Panc1 (cell line): ENCODE measurements around the gene FANCC.

ENCODE experiments used
- CTCF ChIP-seq: fragments of 450-650 bp; IDR thresholded peaks from 2 replicates; pipeline ENCODE4 v1.5.1; 2017; ENCODE audit warnings: mild to moderate bottlenecking
- TF ChIP-seq, protein P1 (sequence below), 2 experiments: IDR thresholded peaks; 2 replicates each; pipeline ENCODE4 v1.6.1; 2011 to 2012; ENCODE audit warnings: low read depth in 2 of 2, control low read depth in 1 of 2, low read length in 1 of 2, mild to moderate bottlenecking in 1 of 2, moderate library complexity in 1 of 2; ENCODE audit not compliant: insufficient read depth in 1 of 2

DNA sequence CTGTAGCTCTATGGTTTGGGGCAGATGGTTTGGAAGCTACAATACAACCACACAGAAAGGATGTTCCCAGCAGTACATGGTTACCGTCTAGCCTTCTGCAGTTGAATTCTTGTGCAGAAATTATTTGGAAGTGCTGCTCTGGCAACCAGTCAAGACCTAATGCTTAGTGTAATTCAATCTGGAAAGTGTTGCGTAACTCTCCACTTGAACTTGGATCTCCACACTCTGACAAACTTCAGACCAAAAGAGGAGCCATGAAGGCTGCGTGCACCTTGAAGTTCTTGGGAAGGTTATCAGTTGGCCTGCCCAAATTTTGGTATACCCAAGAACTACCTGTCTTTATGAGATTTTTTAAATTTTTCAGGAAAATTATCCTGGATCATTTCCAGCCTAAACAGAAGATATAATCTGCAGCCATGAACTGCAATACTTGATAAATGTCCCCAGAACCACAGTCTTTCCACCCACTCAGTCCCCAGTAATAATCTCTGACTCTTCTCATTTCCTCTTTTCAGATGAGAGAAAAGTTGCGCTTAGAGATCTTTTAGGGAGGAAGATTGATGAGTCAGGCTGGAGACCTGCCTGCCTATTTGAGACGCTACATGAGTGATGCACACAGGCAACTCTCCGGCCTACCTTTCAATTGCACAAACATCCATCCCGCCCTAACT, 159.9 kb downstream of the FANCC start:
- TF ChIP-seq CTCF = no peak
- TF ChIP-seq, protein P1, sequence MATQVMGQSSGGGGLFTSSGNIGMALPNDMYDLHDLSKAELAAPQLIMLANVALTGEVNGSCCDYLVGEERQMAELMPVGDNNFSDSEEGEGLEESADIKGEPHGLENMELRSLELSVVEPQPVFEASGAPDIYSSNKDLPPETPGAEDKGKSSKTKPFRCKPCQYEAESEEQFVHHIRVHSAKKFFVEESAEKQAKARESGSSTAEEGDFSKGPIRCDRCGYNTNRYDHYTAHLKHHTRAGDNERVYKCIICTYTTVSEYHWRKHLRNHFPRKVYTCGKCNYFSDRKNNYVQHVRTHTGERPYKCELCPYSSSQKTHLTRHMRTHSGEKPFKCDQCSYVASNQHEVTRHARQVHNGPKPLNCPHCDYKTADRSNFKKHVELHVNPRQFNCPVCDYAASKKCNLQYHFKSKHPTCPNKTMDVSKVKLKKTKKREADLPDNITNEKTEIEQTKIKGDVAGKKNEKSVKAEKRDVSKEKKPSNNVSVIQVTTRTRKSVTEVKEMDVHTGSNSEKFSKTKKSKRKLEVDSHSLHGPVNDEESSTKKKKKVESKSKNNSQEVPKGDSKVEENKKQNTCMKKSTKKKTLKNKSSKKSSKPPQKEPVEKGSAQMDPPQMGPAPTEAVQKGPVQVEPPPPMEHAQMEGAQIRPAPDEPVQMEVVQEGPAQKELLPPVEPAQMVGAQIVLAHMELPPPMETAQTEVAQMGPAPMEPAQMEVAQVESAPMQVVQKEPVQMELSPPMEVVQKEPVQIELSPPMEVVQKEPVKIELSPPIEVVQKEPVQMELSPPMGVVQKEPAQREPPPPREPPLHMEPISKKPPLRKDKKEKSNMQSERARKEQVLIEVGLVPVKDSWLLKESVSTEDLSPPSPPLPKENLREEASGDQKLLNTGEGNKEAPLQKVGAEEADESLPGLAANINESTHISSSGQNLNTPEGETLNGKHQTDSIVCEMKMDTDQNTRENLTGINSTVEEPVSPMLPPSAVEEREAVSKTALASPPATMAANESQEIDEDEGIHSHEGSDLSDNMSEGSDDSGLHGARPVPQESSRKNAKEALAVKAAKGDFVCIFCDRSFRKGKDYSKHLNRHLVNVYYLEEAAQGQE (IDR thresholded peaks at IDR 0.05; ENCODE audit: insufficient read depth in 1 of 2, low read depth in 2 of 2, low read length in 1 of 2) = no peak
